ENCODE data around the gene PHF5A.

DNA sequence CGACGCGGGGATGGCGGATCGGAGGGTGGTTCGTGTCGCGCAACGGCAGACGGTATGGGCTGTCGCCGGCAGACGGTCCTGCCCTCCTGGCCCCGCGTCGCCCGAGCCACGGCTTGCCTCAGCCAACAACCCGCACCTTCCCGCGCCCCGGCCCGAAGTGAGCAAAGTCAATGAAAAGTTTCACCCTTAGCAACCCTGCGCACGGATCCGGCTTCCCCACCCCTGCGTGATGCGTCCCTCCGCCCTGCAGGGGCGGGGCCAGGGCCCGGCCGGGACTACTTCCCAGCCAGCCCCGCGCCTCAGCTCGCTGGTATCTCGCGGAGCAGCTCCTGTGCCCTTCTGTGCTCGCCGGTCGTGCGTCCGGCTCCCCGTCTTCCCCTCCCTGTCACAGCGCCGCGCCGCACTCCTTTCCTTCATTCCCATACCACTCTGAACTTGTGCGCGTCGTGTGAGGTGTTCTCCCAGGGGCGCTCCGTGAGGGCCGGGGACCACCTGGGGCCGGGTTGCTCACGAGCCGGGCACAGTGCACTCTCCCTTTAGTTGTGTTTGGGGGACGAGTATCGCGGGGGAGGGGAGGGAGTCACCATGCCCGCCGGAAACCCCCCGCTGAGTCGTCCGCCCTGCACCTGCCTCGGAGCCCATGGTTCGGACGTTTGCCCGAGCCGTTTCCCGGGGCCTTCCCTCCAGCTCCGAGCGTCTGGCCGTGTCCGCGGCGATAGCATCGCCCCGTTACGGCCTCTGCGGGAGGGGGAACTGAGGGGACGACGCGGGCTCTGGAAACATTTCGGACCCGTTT lies 21.7 kb downstream of the PHF5A start, which contains the start of gene TOB2:
- TF ChIP-seq, protein P1, sequence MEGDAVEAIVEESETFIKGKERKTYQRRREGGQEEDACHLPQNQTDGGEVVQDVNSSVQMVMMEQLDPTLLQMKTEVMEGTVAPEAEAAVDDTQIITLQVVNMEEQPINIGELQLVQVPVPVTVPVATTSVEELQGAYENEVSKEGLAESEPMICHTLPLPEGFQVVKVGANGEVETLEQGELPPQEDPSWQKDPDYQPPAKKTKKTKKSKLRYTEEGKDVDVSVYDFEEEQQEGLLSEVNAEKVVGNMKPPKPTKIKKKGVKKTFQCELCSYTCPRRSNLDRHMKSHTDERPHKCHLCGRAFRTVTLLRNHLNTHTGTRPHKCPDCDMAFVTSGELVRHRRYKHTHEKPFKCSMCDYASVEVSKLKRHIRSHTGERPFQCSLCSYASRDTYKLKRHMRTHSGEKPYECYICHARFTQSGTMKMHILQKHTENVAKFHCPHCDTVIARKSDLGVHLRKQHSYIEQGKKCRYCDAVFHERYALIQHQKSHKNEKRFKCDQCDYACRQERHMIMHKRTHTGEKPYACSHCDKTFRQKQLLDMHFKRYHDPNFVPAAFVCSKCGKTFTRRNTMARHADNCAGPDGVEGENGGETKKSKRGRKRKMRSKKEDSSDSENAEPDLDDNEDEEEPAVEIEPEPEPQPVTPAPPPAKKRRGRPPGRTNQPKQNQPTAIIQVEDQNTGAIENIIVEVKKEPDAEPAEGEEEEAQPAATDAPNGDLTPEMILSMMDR (IDR thresholded peaks at IDR 0.05): no peak
- peak; percentile 45 for TF ChIP-seq EP300 (IDR thresholded peaks at IDR 0.05)

All from ovary (tissue), 3 donors.